Activated T-cell treated with anti-CD3 and anti-CD28 coated beads, Interleukin-2, amount 50 U/mL, for 4 hours (primary cell): ENCODE data around the gene TBATA. TPM values are rescaled to one million over a fixed set of nuclear protein-coding genes. Genes with fewer than 3 reads are reported as not detected.

Experiments used
- ATAC-seq, 2 donors: fragments of 200-7000 bp; cut with Tn5 transposase; one replicate each; pipeline ENCODE4 v1.10.0; 2021
- DNase-seq: peaks from one replicate; pipeline ENCODE4 v3.0.0-alpha.2; 2020
- H3K27me3 Mint-ChIP-seq: one replicate; pipeline ENCODE4 v1.8.0; 2021; ENCODE audit warnings: low read depth, mixed read lengths
- H3K36me3 Mint-ChIP-seq: one replicate; pipeline ENCODE4 v1.8.0; 2022; ENCODE audit warnings: mixed read lengths; ENCODE audit not compliant: insufficient read depth
- H3K4me1 Mint-ChIP-seq: one replicate; pipeline ENCODE4 v1.8.0; 2021; ENCODE audit warnings: low read depth, mixed read lengths
- H3K4me3 Mint-ChIP-seq: one replicate; pipeline ENCODE4 v1.8.0; 2021; ENCODE audit warnings: mild to moderate bottlenecking, moderate library complexity, mixed read lengths
- H3K9me3 Mint-ChIP-seq: one replicate; pipeline ENCODE4 v1.8.0; 2021; ENCODE audit warnings: mixed read lengths
- total RNA-seq, 3 donors: library from RNA; stranded (reverse); gene quantifications; one replicate each; pipeline ENCODE4 v1.2.1, GENCODE V29; 2021

TBATA gene
- total RNA-seq, result not detected

GRCh38 chr10:70785190-70785589 lies at the start of gene TBATA:
TSS of gene TBATA (minus strand) at chr10:70785377. CDS start at chr10:70783379, 1,998 bp downstream.
- no peaks in the 10 kb centered on the region for H3K9me3 Mint-ChIP-seq
- ATAC-seq (no peak), DNase-seq (no peak)
- H3K27me3 Mint-ChIP-seq, result peaks cover 6% of the 10 kb centered on the region
- peaks cover 5% of the 10 kb centered on the region for H3K4me1 Mint-ChIP-seq
- H3K36me3 Mint-ChIP-seq, result no peaks in the 10 kb centered on the region
- H3K4me3 Mint-ChIP-seq, result no peak within 1 kb of the TSS

- ATAC-seq (no peak), DNase-seq (no peak)
- peaks cover 42% of the 10 kb centered on the region for H3K4me1 Mint-ChIP-seq
- peaks cover 5% of the 10 kb centered on the region for H3K9me3 Mint-ChIP-seq
- H3K4me3 Mint-ChIP-seq, result no peak overlapping the region
- H3K36me3 Mint-ChIP-seq, result peaks cover 50% of the 10 kb centered on the region
- no peaks in the 10 kb centered on the region for H3K27me3 Mint-ChIP-seq
Measured at GRCh38 chr10:70834441-70835151, 49.4 kb upstream of the TBATA start.

- H3K9me3 Mint-ChIP-seq, result peaks cover 5% of the 10 kb centered on the region
- H3K27me3 Mint-ChIP-seq, result no peaks in the 10 kb centered on the region
- peak overlapping the region; percentile 65 for H3K4me3 Mint-ChIP-seq
- H3K36me3 Mint-ChIP-seq, result peaks cover 50% of the 10 kb centered on the region
- ATAC-seq (no peak), DNase-seq (no peak)
- peaks cover 46% of the 10 kb centered on the region for H3K4me1 Mint-ChIP-seq
Measured at GRCh38 chr10:70834021-70834420, 48.8 kb upstream of the TBATA start.

- Mint-ChIP-seq H3K27me3 (no peaks in the 10 kb centered on the region), H3K36me3 (peaks cover 51% of the 10 kb centered on the region), H3K4me1 (peaks cover 46% of the 10 kb centered on the region), H3K9me3 (peaks cover 5% of the 10 kb centered on the region), H3K4me3 (peak overlapping the region; percentile 65)
- ATAC-seq (no peak), DNase-seq (no peak)
Measured at GRCh38 chr10:70833601-70834000, 48.4 kb upstream of the TBATA start.

- Mint-ChIP-seq H3K36me3 (peaks cover 48% of the 10 kb centered on the region), H3K27me3 (no peaks in the 10 kb centered on the region), H3K9me3 (peaks cover 5% of the 10 kb centered on the region), H3K4me3 (peak overlapping the region; percentile 65), H3K4me1 (peaks cover 41% of the 10 kb centered on the region)
- DNase-seq (no peak), ATAC-seq (peak; percentile 90 to 92)
Measured at GRCh38 chr10:70832852-70833528, 47.8 kb upstream of the TBATA start.

GRCh38 chr10:70832221-70832620 lies 47.0 kb upstream of the TBATA start:
- ATAC-seq (no peak), DNase-seq (no peak)
- H3K4me1 Mint-ChIP-seq, result peaks cover 47% of the 10 kb centered on the region
- peaks cover 44% of the 10 kb centered on the region for H3K36me3 Mint-ChIP-seq
- no peaks in the 10 kb centered on the region for H3K27me3 Mint-ChIP-seq
- no peak overlapping the region for H3K4me3 Mint-ChIP-seq
- H3K9me3 Mint-ChIP-seq, result peaks cover under 1% of the 10 kb centered on the region

GRCh38 chr10:70830164-70830563 lies 45.0 kb upstream of the TBATA start:
- ATAC-seq (no peak), DNase-seq (no peak)
- Mint-ChIP-seq H3K27me3 (no peaks in the 10 kb centered on the region), H3K4me3 (no peak overlapping the region), H3K4me1 (peaks cover 50% of the 10 kb centered on the region), H3K36me3 (peaks cover 38% of the 10 kb centered on the region), H3K9me3 (no peaks in the 10 kb centered on the region)

GRCh38 chr10:70829543-70829942 lies 44.4 kb upstream of the TBATA start:
- no peak for ATAC-seq
- H3K4me1 Mint-ChIP-seq, result peaks cover 47% of the 10 kb centered on the region
- H3K36me3 Mint-ChIP-seq, result peaks cover 38% of the 10 kb centered on the region
- DNase-seq, result no peak
- H3K4me3 Mint-ChIP-seq, result no peak overlapping the region
- H3K9me3 Mint-ChIP-seq, result no peaks in the 10 kb centered on the region
- no peaks in the 10 kb centered on the region for H3K27me3 Mint-ChIP-seq

GRCh38 chr10:70828923-70829322 lies 43.7 kb upstream of the TBATA start:
- peaks cover 36% of the 10 kb centered on the region for H3K36me3 Mint-ChIP-seq
- H3K9me3 Mint-ChIP-seq, result no peaks in the 10 kb centered on the region
- DNase-seq, result no peak
- H3K4me3 Mint-ChIP-seq, result no peak overlapping the region
- ATAC-seq, result no peak
- no peaks in the 10 kb centered on the region for H3K27me3 Mint-ChIP-seq
- peaks cover 40% of the 10 kb centered on the region for H3K4me1 Mint-ChIP-seq

- peaks cover 30% of the 10 kb centered on the region for H3K36me3 Mint-ChIP-seq
- peaks cover 28% of the 10 kb centered on the region for H3K4me1 Mint-ChIP-seq
- ATAC-seq (peak in 1 of 2 donors; percentile 32), DNase-seq (no peak)
- no peaks in the 10 kb centered on the region for H3K9me3 Mint-ChIP-seq
- no peaks in the 10 kb centered on the region for H3K27me3 Mint-ChIP-seq
- no peak overlapping the region for H3K4me3 Mint-ChIP-seq
Measured at GRCh38 chr10:70827086-70827757, 42.0 kb upstream of the TBATA start.

- Mint-ChIP-seq H3K4me1 (peaks cover 51% of the 10 kb centered on the region), H3K27me3 (no peaks in the 10 kb centered on the region), H3K4me3 (no peak overlapping the region), H3K36me3 (peaks cover 29% of the 10 kb centered on the region), H3K9me3 (no peaks in the 10 kb centered on the region)
- ATAC-seq, result no peak
- DNase-seq, result no peak
Measured at GRCh38 chr10:70822076-70822820, 37.1 kb upstream of the TBATA start.

GRCh38 chr10:70820976-70821750 lies 36.0 kb upstream of the TBATA start:
- peak; percentile 83 to 88 for ATAC-seq
- no peak for DNase-seq
- Mint-ChIP-seq H3K9me3 (no peaks in the 10 kb centered on the region), H3K36me3 (peaks cover 32% of the 10 kb centered on the region), H3K4me3 (no peak overlapping the region), H3K4me1 (peaks cover 48% of the 10 kb centered on the region), H3K27me3 (no peaks in the 10 kb centered on the region)

- peak overlapping the region; percentile 95 for H3K4me3 Mint-ChIP-seq
Measured at GRCh38 chr10:70816220-70816894, 31.2 kb upstream of the TBATA start.

More at GRCh38 chr10:70816220-70816894, 31.2 kb upstream of the TBATA start:
- no peaks in the 10 kb centered on the region for H3K27me3 Mint-ChIP-seq
- DNase-seq, result peak; percentile 38
- ATAC-seq, result peak; percentile 49 to 54
- no peaks in the 10 kb centered on the region for H3K9me3 Mint-ChIP-seq
- H3K4me1 Mint-ChIP-seq, result peaks cover 49% of the 10 kb centered on the region
- H3K36me3 Mint-ChIP-seq, result peaks cover 19% of the 10 kb centered on the region
